Chondrocyte (in vitro differentiated cells): Measurements from ENCODE around the gene MYO5C. TPM values are rescaled to one million over a fixed set of nuclear protein-coding genes. Genes with fewer than 3 reads are reported as not detected.

Experiments
- DNase-seq: peaks from one replicate; pipeline ENCODE4 v3.0.0; 2021; ENCODE audit warnings: mixed read lengths, low spot score
- H3K27ac Mint-ChIP-seq: one replicate; pipeline ENCODE4 v1.8.0; 2021; ENCODE audit warnings: mild to moderate bottlenecking, moderate library complexity, mixed read lengths; ENCODE audit not compliant: unreplicated experiment
- H3K27me3 Mint-ChIP-seq: 2 replicates; pipeline ENCODE4 v1.8.0; 2021; ENCODE audit warnings: low read depth, mixed read lengths
- H3K36me3 Mint-ChIP-seq: 2 replicates; pipeline ENCODE4 v1.8.0; 2021; ENCODE audit warnings: low read depth, mixed read lengths
- H3K4me1 Mint-ChIP-seq: 2 replicates; pipeline ENCODE4 v1.8.0; 2021; ENCODE audit warnings: low read depth, mild to moderate bottlenecking, mixed read lengths
- H3K4me3 Mint-ChIP-seq: one replicate; pipeline ENCODE4 v1.8.0; 2021; ENCODE audit warnings: mild to moderate bottlenecking, moderate library complexity, mixed read lengths; ENCODE audit not compliant: unreplicated experiment
- H3K9me3 Mint-ChIP-seq: 2 replicates; pipeline ENCODE4 v1.8.0; 2021; ENCODE audit warnings: low read depth, mixed read lengths
- CTCF ChIP-seq: fragments of 200-600 bp; sonication (generic); IDR thresholded peaks from 2 replicates; pipeline ENCODE4 v1.5.0; 2021; ENCODE audit warnings: antibody characterized with exemption, mild to moderate bottlenecking, moderate library complexity
- microRNA-seq: library from miRNA; unstranded; fragments of <30 nt; microRNA quantifications from one replicate; pipeline ENCODE4 v1.2.0, GENCODE V29; 2020; ENCODE audit warnings: borderline number of aligned reads
- total RNA-seq: library from RNA; stranded (reverse); gene quantifications from 3 replicates; pipeline ENCODE4 v1.2.1, GENCODE V29; 2021

MYO5C gene
- total RNA-seq, 1 donor from 2014 or later: 1.4 TPM

GRCh38 chr15:52146776-52147175 lies 148.8 kb downstream of the MYO5C start:
- no peak overlapping the region for H3K27ac Mint-ChIP-seq
- no peaks in the 10 kb centered on the region for H3K27me3 Mint-ChIP-seq
- peaks cover 12% of the 10 kb centered on the region for H3K36me3 Mint-ChIP-seq
- TF ChIP-seq CTCF: no peak
- peaks cover 19% of the 10 kb centered on the region for H3K4me1 Mint-ChIP-seq
- no peaks in the 10 kb centered on the region for H3K9me3 Mint-ChIP-seq
- H3K4me3 Mint-ChIP-seq: no peak overlapping the region
- no peak for DNase-seq

- Mint-ChIP-seq H3K36me3 (peaks cover 12% of the 10 kb centered on the region), H3K27ac (no peak overlapping the region), H3K4me1 (peaks cover 19% of the 10 kb centered on the region)
Measured at GRCh38 chr15:52146261-52146660, 149.3 kb downstream of the MYO5C start.

GRCh38 chr15:52144656-52145178 lies 150.9 kb downstream of the MYO5C start:
- Mint-ChIP-seq H3K27ac (peak overlapping the region; percentile 74), H3K4me3 (no peak overlapping the region)

More at GRCh38 chr15:52146261-52146660, 149.3 kb downstream of the MYO5C start:
- TF ChIP-seq CTCF: no peak
- no peaks in the 10 kb centered on the region for H3K27me3 Mint-ChIP-seq
- DNase-seq: no peak
- no peak overlapping the region for H3K4me3 Mint-ChIP-seq
- no peaks in the 10 kb centered on the region for H3K9me3 Mint-ChIP-seq

GRCh38 chr15:52143873-52144272 lies 151.7 kb downstream of the MYO5C start:
- H3K36me3 Mint-ChIP-seq: peaks cover 13% of the 10 kb centered on the region
- no peaks in the 10 kb centered on the region for H3K27me3 Mint-ChIP-seq
- no peaks in the 10 kb centered on the region for H3K9me3 Mint-ChIP-seq
- H3K27ac Mint-ChIP-seq: peak overlapping the region; percentile 74
- DNase-seq: no peak
- H3K4me3 Mint-ChIP-seq: no peak overlapping the region
- no peak for TF ChIP-seq CTCF
- H3K4me1 Mint-ChIP-seq: peaks cover 31% of the 10 kb centered on the region

More at GRCh38 chr15:52144656-52145178, 150.9 kb downstream of the MYO5C start:
- Mint-ChIP-seq H3K9me3 (no peaks in the 10 kb centered on the region), H3K4me1 (peaks cover 22% of the 10 kb centered on the region), H3K27me3 (no peaks in the 10 kb centered on the region), H3K36me3 (peaks cover 14% of the 10 kb centered on the region)
- no peak for DNase-seq
- TF ChIP-seq CTCF: no peak

Small RNAs within 50 kb of the gene (microRNA-seq; reads per million reads assigned to microRNA genes)
- gene MIR1266: not detected

Other genes with a start within 250 kb of the MYO5C start
- gene BCL2L10, start 183.0 kb downstream of the MYO5C start, total RNA-seq: not detected in 3 replicates
- gene GNB5, start 104.4 kb downstream of the MYO5C start, total RNA-seq: 25.7 to 28.9 TPM (median 26.9 TPM) in 3 replicates
- 40.9 to 44.7 TPM (median 41.0 TPM) in 3 replicates for gene MYO5A, start 233.1 kb upstream of the MYO5C start, total RNA-seq